HG02885 (cell line): ENCODE results near the gene JARID2.
A peak's percentile ranks its signal among the peaks of the same experiment; 100 is the strongest.

ENCODE experiments used
- ATAC-seq: cut with Tn5 transposase; IDR thresholded peaks from one replicate; pipeline ENCODE4 v1.9.1; 2021; ENCODE audit warnings: mild to moderate bottlenecking; ENCODE audit not compliant: unreplicated experiment, poor library complexity

The JARID2 gene

DNA sequence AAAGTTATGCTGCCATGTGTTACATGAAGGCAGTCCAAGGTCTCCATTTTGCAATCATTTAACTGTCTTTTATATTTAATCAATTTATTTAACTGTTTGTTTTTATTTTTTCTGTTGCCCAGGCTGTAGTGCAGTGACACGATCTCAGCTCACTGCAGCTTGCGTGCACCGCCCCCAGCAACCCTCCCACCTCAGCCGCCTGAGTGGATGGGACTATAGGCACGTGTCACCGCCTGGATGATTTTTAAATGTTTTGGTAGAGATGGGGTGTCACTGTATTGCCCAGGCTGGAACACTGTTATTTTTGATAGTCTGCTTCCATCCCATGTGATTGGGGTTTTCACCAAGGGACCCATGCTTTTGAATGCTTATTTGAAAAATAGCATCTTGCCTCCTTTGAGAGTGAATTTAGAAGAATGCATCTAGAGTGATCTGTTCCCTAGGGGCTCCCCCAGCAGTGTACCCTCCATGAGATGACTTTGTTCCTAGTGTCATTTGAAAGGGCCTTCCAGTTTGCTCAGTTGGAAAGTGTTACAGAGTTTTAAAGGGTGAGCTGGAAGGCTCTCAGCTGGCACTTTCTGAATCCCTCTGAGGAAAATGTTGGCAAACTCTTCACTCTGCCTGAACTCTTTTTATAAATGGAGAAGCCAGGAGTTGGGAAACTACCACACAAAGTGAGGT is 143.4 kb downstream of the JARID2 start:
- ATAC-seq = no peak

DNA sequence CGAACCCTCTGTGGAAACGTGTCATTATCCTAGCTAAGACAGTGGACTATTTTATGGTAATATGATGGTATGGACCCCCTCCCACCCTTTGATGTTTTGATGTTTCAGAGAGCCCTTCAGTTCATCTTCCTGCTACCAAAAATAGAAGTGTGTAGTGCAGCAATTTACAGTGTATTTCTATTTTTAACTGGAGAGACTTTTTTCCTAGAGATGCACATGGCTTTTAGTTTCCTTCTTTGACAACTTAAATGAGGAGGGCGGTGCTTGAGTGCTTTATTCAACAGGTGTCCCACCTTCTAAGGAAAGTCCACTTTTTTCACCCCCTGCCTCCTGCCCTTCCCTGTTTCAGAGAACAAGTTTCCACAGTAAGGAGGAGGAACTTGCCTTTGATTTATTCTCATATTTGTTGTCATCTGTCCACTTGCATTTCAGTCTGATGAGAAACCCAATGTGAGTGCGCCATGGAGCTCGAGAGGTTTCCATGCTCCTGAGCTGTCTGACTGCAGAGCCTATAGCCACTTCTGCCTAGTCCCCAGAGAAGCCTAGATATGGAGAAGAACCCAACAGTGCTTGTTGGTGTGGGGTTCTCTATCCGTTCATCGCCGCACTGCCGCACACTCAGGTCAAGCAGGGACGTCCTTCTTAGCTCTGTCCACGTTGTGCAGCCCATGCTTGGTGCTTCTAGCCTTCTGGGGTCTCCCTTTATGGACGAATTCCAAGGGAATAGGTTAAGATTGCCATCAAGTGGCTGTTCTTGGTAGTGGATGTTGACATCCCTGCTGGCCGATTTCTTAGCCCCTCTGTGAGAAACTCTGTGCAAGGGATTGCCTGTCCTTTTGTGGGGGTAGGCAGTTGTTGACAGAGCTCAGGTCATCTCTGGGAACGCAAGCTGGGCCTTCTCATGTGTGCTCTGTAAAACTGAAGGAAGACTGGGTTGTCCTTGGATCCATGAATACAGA is 144.2 kb downstream of the JARID2 start:
- no peak for ATAC-seq

DNA sequence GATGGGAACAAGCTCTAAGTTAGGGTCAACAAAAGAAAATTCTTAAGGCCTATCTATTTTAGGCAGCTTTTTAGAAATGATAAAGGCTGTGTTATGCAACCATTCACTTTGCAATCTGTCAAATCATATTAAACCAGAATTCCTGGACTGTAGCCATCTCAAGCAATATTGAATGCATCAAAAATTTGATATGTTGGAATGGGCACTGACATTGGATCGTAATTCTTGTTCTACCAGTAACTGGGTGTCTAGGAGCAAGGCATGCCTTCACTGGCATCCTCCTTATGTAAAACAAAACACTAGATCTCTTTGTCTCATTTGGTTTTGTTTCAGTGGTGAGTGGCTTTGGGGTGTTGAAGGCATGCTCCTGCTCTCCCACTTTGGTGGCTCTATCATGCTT is 145.6 kb downstream of the JARID2 start:
- ATAC-seq = no peak

DNA sequence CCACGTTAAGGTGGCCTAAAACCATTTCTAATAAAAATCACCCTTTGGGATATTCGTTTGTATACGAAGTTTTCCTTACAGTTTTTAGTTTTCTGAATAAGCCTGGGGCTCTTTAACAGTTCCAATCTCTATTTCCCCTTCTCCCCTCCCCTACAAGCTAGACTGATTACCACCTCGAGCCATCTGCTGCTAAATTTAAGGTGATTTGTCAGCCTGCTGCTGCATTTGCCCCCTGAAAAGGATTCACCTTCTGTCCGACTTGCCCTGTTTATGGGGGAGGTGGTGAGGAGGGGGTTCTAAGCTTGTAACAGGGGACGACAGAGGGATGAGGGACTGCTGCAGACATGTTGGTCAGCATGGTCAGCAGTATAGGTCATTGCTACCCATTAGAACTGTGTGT is 146.3 kb downstream of the JARID2 start:
- ATAC-seq = no peak

DNA sequence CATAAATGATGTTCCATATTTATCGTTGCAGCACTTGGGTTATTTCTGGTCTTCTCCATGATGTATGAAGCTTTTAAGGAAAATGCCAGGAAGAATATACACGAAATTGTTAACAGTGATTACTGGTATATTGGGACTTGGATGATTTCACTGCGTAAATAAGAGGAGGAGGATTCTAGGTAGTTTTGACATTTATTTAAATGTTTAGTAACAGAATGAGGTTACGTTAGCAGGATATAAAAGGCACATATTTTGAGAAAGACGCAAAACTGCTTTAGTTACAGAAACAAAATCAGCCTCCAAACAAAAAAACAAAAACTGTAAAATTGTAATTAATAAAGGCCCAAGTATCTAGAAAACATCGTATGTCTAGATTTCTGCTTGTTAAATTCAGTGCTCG is 147.7 kb downstream of the JARID2 start:
- no peak for ATAC-seq

DNA sequence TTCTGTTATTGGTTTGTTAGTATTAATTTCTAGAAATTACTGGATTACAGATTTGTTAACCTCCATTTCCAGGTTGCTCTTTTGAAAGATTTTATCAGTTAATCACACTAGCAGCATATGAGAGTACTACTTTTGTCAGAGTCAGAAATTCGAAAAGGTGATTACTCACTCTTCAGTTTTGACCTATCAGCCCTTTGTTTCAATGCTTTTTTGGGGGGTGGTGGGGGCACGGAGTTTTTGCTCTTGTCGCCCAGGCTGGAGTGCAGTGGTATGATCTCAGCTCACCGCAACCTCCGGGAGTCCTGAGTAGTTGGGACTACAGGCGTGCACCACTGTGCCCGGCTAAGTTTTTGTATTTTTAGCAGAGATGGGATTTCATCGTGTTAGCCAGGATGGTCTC is 149.2 kb downstream of the JARID2 start:
- ATAC-seq = no peak

DNA sequence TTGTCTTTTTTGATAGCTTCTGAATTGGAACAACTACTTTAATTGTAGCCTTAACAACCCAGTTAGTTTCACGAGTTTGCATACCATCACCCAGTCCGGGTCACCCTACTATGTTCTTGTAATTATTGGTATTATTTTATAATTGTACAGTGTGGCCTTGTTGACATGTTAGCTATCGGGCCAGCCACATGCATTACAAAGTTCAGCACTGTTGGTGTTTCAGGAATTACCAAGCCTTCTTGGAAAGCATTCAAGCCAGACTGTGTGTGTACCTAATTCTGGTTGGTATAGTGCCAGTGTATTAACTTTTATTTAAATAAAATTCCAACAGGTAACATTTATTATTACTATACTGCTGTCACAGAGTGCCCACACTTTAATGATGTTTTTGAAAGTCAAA is 150.9 kb downstream of the JARID2 start:
- ATAC-seq = no peak

DNA sequence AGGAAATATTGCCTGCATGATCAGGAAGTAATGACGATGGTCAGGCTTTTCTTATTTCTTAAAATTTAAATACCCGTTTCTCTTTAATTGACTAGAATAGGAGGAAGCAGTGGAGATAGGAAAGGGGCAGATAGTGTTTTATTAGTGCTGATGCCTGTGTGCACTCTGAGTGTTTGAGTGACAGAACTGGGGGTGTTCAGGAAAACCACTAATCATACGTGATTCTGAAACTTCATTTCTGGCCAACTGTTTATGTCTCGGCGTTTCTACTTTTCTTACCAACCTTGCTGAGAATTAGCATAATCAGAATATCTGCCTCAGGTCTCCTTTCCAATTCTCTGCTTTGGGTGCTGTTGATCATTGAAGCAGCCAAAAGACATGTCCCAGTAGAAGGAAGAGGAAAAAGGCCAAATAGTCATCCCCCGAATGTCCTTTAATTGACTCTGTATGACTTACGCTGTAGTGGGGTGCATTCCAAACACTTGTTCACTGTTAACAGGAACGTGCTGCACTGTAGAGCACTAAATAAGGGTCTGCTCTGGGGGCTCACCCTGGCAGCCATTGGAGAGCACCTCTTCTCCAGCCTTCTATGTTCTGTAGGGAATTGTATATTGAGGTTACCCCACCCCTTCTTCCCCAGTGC is 152.9 kb downstream of the JARID2 start:
- peak; percentile 80 for ATAC-seq

DNA sequence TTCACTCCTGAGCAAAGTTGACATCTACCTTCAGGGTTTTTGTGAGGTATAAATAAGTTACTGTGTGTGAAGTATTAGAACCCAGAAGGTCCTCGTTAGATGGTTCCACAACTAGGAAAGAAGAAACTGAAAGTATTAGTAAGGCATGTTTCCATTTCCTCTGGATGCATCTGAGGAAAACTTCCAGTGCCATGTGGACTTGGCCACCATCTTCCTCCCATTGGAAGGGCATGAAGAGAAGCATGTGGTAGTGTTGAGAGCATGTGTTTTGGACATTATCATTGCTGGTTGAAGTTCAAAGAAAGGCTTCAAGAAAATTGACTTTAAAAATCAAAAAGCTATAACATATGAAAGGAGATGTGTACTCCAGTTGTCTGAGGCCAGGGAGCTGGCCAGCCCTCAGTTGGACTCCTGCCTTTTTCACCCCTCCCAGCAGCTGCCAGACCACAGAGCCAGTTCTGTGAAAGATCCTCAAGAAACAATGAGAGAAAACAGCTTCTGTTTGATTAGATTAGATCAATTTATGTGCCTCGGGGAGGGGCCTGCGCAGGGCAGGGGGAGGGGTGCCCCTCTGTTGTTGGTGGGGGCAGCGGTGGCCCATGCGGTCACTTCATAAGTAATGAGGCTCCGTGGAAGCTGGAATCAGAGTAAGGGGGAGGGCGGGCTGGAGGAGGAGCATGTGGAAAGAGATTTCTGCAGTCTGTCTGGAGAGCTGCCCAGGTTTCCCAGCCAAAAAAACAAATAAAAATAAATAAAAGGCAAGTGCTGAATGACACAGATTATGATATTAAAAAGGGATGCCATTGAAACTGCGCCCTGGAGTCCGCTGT is 154.0 kb downstream of the JARID2 start:
- no peak for ATAC-seq

DNA sequence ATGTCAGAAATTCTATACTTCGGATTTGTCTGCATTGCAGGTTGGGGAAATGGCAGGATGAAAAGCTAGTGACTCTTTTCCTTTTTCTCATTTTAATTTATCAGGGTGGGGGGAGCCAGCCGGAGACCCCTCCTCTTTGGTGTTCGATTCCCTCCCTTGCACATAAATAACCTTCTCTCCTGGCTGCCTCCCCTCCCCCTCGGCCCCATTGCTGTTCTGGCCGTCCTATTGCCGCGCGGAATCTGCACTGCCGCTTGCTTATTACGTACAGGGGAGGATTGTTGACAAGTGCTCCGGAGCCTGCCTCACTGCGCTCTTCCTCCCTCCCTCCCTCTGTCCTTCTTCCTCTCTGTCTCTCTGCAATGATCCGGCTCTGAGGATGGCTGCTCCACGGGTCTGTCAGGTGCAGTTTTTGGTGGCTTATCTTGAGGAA is 154.7 kb downstream of the JARID2 start:
- no peak for ATAC-seq

DNA sequence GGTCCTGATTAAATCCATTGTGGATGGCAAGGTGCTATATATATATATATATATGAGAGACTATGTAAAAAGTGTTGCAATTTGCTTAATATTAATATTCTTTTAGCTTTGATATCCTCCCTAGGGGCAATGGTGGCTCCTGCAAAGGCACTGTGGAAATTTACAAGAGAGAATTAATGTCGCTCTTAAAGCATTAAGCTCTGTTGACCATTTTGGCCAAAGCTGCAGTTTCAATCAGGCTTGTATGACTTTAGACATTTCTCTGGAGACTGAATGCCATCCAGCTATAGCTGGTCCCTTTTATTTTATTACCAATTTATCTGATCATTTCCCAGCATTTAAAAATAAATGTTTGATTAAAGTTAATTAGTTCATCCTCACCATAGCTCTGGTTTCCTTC is 155.3 kb downstream of the JARID2 start:
- no peak for ATAC-seq

DNA sequence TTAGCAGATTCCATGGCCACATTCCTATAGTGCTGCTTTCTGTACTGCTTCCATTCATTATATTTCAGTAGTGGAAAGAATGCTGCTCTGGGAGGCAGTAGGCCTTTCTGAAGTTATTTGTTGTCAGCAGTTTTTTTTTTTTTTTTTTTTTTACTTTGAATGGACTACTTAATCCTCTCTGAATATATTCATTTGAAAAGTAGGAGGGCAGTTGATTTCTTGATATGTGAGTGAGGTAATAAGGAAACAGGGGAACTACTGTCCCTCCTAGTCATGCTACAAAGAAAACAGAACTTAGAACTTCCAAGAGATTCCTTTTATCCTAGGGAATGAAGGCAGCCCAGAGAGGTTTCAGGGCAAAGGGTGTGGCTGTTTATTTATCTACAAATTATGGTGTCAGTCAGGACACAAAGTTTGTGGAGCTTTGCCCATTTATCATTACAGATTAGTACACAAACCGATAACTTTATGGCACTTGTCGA is 155.9 kb downstream of the JARID2 start:
- no peak for ATAC-seq

DNA sequence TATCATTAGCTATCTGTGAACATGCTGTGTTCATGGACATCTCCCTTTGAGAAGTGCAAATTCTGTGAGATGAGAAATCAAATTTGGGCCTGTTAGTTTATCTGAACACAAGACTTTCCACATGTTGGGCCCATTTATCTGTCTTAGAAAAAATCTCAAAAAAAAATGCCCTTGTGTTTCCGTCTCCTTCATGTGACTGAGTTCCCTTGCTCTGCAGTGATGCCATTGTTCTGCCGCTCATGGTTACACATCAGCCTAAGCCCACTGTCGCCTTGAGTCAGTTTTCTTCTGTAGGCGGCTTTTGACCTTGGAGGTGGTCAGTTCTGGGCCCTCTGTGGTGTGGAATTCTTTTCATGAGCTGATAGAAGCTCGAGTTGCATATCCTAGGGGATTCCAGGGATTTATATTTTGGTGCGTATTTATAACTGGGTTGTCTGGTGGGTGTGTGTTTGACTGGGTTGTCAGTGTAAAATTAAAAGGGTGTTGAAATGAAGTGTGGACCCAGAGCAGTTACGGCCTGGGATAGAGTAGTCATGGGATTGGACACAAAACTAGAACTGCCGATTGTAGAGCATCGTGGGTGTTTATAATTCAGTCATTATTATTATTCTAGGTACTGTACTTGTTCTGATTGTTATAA is 156.7 kb downstream of the JARID2 start:
- ATAC-seq = no peak

DNA sequence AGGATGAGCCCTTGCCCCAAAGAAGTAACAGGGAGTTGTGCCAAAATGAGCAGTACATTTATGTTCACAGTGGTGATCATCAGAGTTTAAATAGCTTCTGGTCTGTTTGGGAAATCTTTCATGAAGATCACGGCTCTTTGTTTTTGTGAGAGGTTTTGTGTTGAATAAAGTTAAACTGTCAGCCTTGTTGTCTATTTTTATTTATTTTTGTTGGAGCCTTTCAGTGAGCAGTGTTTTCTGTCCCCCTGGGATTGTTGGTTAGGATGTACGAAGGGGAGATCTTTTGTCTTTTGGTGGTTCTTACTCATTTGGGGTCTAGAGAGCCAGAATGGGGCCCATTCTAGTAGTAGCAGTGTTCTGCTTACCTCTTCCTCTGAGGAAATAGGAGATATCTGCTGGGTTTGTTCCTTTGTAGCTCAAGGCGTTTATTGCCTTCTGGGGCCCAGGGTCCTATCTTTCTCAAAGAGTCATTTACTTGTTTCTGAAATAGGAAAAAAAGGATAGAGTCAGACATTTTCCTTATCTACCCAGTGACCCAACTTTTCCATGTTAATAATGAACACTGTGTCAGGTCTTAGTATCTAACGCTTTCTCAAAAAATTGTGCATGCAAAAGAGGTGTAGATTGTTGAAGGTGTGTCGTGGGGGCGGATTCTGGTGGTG is 157.4 kb downstream of the JARID2 start:
- ATAC-seq = no peak

DNA sequence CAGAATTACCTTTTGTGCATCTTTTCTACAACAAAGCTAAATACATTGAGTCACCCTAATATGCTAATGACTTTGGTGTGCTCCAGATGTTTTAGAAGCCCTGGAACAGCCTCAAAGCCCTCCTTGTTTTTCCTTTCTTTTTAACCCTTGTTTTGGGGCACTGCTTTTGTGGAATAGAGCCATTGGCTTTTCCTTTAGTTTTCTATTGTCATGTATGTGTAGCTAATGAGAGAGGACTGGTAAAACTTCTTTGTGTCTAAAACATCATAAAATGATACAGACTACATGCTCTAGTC is 158.8 kb downstream of the JARID2 start:
- no peak for ATAC-seq

DNA sequence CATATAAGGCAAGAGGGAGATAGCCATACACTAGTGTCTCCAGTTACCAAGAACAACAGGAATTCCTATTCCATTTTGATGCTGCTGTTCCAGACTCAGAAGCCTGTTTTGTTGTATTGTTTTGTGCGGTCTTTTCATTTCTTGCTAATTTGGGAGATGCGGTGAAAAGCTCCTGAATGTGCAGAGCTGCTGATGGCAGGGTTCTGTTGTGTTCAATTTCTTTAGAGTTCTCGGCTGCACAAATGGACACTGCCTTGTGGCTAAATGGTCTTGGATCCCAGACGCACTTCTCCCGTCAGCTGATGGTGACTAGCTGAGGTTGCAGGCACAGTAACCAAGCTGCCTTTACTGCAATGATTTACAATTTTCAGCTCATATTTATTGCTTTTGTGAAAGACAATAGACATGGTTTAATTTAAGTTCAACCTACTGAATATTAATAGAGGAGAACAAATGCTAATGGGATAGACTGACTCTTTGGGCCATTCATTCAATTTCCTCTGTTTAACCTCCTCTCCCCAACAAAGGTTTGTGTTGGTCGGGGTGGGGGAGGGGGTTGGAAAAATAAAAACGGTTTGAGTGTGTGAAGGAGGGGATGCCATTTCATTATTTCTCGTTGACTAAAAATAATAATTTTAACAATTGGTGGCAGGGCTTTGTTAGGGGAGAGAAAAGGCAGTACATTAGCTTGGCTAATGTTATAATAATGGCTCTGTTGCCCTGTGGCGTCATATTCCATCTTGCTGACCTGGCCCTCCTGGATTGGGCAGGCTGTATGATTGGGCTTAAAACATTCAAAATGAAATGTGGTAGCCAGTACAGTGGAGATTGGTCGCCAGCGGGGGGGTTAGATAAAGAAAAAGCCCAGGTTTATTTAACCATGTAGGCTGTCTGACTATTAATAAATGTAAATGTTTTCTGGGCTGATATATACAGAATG is 159.5 kb downstream of the JARID2 start:
- ATAC-seq = no peak

DNA sequence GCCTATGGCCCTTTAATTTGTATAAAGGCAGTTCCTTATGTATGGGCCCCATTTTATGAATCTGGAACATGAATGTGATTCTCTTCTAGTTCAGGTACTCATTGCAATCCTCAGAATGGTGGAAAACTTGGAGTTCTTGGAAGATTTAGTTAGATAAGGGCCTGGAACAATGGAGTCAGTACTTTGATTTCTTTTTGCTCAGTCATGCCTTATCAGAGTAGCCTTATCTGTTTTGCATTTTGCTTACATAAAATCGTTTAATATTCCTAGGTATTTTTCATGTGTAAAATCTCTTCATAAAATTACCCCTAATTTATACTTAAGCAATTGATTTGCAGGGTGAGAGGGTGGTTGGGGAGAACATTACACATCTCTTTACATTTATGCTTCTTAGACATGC is 160.6 kb downstream of the JARID2 start:
- no peak for ATAC-seq

DNA sequence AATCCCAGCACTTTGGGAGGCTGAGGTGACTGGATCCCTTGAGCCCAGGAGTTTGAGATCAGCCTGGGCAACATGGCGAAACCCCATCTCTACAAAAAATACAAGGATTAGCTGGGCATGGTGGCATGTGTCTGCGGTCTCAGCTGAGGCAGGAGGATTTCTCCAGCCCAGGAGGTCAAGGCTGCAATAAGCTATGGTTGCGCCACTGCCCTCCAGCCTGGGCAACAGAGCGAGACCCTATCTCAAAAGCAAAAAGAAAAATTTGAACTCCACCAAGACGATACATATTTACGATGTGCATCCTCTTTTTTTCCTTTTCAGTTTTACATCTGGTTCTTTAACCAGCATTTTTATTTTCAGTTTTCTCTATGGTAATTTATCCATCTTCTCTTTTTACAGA is 162.1 kb downstream of the JARID2 start:
- ATAC-seq = no peak
